ENCODE measurements around the gene CDH4.

CDH4 gene

DNA sequence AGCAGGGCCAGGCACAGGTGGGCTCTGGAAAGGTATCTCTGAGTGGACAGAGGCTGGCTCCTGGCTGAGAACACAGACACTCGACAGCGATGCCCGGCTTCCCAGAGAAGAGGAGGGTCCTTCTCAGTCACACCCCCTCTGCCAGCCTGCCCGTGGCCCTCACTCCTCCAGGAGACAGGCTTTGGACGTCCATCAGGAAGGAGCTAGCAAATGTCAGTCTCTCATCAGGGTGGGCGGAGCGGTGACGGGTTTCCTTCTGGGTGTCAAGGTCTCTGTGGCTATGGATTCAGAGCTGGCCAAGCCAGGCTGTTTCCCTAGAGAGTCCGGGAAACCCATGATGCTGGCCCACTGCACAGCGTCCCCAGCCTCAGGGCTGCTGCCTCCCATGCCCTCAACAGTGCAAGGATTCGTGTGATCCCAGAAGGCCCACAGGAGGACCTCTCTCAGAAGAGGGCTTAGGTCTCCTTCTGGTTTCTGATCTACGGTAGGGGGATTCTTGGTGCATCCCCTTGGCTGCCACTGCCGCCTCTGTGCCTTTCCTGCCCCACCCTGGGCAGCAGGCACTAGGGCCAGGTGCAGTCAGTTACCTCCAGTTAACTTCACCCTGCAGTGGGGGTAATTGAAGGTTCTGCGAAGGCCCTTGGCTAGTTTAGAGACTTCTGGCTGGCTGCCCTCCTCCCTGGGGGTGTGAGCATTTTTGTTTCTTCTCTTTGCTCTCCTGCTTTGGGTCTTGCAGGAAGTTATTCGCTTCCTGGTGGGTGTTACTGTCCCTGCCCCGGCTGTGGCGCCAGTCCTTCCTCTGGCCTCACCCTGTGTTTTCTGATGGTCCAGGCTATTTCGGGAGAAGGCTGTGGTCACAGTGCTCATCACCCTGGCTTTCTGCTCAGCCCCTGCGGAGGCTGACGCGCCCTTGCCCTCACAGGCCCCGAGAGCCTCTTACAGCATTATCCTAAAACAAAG is 80.2 kb downstream of the CDH4 start:
- no peak overlapping the region for H3K27ac ChIP-seq
- TF ChIP-seq, protein P1, sequence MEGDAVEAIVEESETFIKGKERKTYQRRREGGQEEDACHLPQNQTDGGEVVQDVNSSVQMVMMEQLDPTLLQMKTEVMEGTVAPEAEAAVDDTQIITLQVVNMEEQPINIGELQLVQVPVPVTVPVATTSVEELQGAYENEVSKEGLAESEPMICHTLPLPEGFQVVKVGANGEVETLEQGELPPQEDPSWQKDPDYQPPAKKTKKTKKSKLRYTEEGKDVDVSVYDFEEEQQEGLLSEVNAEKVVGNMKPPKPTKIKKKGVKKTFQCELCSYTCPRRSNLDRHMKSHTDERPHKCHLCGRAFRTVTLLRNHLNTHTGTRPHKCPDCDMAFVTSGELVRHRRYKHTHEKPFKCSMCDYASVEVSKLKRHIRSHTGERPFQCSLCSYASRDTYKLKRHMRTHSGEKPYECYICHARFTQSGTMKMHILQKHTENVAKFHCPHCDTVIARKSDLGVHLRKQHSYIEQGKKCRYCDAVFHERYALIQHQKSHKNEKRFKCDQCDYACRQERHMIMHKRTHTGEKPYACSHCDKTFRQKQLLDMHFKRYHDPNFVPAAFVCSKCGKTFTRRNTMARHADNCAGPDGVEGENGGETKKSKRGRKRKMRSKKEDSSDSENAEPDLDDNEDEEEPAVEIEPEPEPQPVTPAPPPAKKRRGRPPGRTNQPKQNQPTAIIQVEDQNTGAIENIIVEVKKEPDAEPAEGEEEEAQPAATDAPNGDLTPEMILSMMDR (conservative IDR thresholded peaks at IDR 0.05; ENCODE audit: low read depth) = no peak
- DNase-seq (ENCODE audit: low spot score) = no peak
- ChIA-PET CTCF (no interaction called here), POLR2A (ENCODE audit: low non-redundant PET) (no interaction called here)

DNA sequence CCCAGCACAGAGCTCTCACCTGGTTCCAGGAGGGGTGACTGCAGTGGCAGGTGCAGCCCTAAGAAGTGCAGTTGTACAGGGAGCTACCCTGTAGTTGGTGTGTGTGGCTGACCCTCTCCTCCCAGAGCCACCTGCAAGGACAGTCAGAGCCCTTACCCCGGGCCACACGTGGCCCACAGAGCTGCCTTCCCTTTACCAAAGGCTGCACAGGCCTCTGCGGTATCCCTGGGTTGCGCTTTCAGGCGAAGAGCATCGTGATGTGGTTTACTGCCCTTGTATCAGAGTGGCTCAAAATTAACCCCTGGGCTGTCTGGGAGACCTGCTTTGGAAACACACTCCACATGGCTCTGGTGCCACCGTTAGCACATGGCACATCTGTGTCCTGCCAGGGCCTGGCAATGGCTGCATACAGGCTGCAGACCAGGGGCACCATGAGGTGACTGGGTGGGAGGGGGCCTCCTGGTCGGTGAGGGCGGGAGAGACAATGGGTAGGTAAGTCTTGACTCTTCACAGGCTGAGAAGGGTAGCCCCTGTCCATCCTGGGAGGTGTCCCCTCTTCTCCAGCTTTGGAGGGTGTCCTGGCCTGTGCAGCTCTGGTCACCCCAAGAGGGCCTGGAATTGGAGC is 81.5 kb downstream of the CDH4 start:
- POLR2A ChIA-PET (ENCODE audit: low non-redundant PET) = no interaction called here
- no peak for DNase-seq (ENCODE audit: low spot score)
- TF ChIP-seq, protein P1 (conservative IDR thresholded peaks at IDR 0.05; ENCODE audit: low read depth) = no peak
- H3K27ac ChIP-seq = no peak overlapping the region
- CTCF ChIA-PET = interaction anchor here (0.7 kb wide), 1 partner anchor 12 kb away, joined by 3 read pairs; no protein-coding TSS in a partner anchor

DNA sequence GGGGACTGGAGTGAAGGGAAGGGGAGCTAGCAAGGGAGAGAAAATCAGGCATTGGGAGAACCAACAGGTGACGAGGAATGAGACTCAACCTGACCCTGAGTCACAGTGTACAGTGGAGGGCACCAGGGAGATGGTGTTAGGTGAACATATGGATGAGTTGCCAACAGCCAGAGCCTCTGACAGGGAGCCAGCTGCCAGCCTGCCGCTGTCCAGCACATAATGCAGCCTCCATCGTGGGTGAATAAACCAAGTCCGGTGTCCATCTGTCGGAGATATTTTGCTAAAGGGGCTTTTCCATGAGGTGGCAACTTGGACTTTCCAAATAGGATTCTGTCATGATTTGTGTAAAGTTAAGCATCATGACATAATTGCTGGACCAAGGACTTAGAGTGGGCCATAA is 88.1 kb downstream of the CDH4 start:
- no peak for DNase-seq (ENCODE audit: low spot score)

DNA sequence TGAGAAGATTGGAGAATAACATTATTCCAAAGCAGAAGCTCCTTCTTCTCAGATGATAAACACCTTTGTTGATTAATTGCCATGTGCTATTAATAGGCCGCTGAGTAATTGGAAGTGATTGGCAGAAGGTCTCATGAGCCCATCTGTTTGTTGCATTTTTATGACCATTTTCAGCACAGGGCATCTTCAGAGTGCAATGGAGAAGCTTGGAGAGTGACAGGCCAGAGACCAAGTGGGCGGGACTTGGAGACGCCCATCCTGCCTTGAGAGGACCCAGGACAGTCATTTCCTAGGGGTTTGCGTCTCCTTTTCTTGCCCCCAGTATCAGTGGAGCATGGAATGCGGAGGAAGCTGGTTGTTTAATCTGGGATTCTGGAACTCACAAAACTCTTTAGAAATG is 89.5 kb downstream of the CDH4 start:
- no peak for DNase-seq (ENCODE audit: low spot score)
- H3K27ac ChIP-seq = no peak overlapping the region
- ChIA-PET POLR2A (ENCODE audit: low non-redundant PET) (no interaction called here), CTCF (no interaction called here)
- TF ChIP-seq, protein P1 (conservative IDR thresholded peaks at IDR 0.05; ENCODE audit: low read depth) = no peak

More for the DNA sequence above, 88.1 kb downstream of the CDH4 start:
- no peak overlapping the region for H3K27ac ChIP-seq
- ChIA-PET CTCF (no interaction called here), POLR2A (ENCODE audit: low non-redundant PET) (no interaction called here)
- TF ChIP-seq, protein P1 (conservative IDR thresholded peaks at IDR 0.05; ENCODE audit: low read depth) = no peak

DNA sequence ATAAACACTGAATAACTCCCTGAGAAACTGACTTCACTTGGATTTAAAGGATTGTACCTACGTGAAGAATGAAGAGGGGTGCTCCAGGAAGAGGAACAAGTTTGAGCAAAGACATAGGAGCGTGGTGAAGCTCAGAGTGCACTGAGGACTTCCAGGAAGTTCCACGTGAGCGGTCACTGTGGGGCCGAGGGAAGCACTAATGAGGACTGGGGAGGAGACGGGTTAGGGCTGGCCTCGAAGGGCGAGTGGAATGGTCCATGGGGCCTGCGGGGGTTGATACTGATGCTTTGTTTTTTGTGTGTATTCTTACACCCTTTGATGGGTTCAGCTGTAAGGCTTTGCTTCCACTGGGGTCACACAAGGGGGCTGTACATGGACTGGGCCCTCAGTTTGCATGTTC is 91.9 kb downstream of the CDH4 start:
- no peak for DNase-seq (ENCODE audit: low spot score)
- CTCF ChIA-PET = no interaction called here
- TF ChIP-seq, protein P1 (conservative IDR thresholded peaks at IDR 0.05; ENCODE audit: low read depth) = no peak
- POLR2A ChIA-PET (ENCODE audit: low non-redundant PET) = no interaction called here
- no peak overlapping the region for H3K27ac ChIP-seq

DNA sequence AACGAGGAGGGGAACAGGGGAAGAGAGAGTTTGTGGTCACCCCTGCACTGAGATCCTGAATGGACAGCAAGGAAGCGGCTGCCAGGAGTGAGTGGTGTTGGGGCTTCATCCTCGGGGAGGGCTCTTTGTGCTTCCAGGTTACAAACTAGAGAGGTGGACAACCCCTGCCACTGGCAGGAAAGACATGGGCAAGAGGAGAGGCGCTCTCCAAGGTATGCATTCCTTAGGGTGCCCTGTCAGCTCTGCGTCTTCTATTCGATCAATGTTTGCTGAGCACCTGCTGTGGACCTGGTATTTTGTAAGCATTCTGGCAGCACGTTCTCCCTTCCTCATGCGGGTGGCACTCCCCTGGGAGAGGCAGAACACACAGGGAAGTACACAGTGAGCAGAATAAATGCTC is 93.6 kb downstream of the CDH4 start:
- H3K27ac ChIP-seq = no peak overlapping the region
- POLR2A ChIA-PET (ENCODE audit: low non-redundant PET) = no interaction called here
- CTCF ChIA-PET = no interaction called here
- TF ChIP-seq, protein P1 (conservative IDR thresholded peaks at IDR 0.05; ENCODE audit: low read depth) = no peak
- DNase-seq (ENCODE audit: low spot score) = no peak
